Osteoblast (primary cell): ENCODE results near the gene HOXA10. TPM values are rescaled to one million over a fixed set of nuclear protein-coding genes. Genes with fewer than 3 reads are reported as not detected.

Experiments
- DNase-seq: peaks from one replicate; pipeline ENCODE4 v3.0.0; 2011; ENCODE audit warnings: low spot score, mixed read lengths; ENCODE audit not compliant: insufficient read length; ENCODE audit errors: missing footprints
- H2AFZ ChIP-seq: 2 replicates; pipeline ENCODE4 v1.6.0; 2011; ENCODE audit warnings: mild to moderate bottlenecking, low read length
- H3K27ac ChIP-seq: 2 replicates; pipeline ENCODE4 v1.5.1; 2011; ENCODE audit warnings: mild to moderate bottlenecking, low read depth, low read length, moderate library complexity
- H3K27me3 ChIP-seq: 2 replicates; pipeline ENCODE4 v1.6.0; 2012; ENCODE audit warnings: mild to moderate bottlenecking, control low read depth, inconsistent platforms, low read length, moderate library complexity; ENCODE audit not compliant: insufficient read depth
- H3K36me3 ChIP-seq: 2 replicates; pipeline ENCODE4 v1.5.1; 2011; ENCODE audit warnings: mild to moderate bottlenecking, low read length, control low read depth, moderate library complexity; ENCODE audit not compliant: insufficient read depth
- H3K4me1 ChIP-seq: 2 replicates; pipeline ENCODE4 v1.5.1; 2011; ENCODE audit warnings: mild to moderate bottlenecking, low read length, control low read depth, moderate library complexity; ENCODE audit not compliant: insufficient read depth
- H3K4me2 ChIP-seq: 2 replicates; pipeline ENCODE4 v1.6.0; 2011; ENCODE audit warnings: mild to moderate bottlenecking, low read length; ENCODE audit not compliant: insufficient read depth
- H3K4me3 ChIP-seq: fragments of 200-600 bp; sonication (generic); 3 replicates; pipeline ENCODE4 v1.5.1; 2012; ENCODE audit warnings: mild to moderate bottlenecking, low read length, inconsistent platforms; ENCODE audit not compliant: insufficient read depth
- H3K79me2 ChIP-seq: 2 replicates; pipeline ENCODE4 v1.6.0; 2012; ENCODE audit warnings: mild to moderate bottlenecking, low read length, control low read depth, inconsistent platforms; ENCODE audit not compliant: insufficient read depth
- H3K9me3 ChIP-seq: 2 replicates; pipeline ENCODE4 v1.5.1; 2011; ENCODE audit warnings: low read depth, low read length, control low read depth
- H4K20me1 ChIP-seq: 2 replicates; pipeline ENCODE4 v1.6.0; 2012; ENCODE audit warnings: mild to moderate bottlenecking, low read length, control low read depth; ENCODE audit not compliant: insufficient read depth
- total RNA-seq: library from RNA; depleted of rRNA; stranded (reverse); fragments of >200 nt; gene quantifications from 2 replicates; pipeline ENCODE4 v1.2.3, GENCODE V29; 2012
- TF ChIP-seq, protein P1 (sequence below): IDR thresholded peaks from 2 replicates; pipeline ENCODE4 v1.5.1; 2011; ENCODE audit warnings: mild to moderate bottlenecking, low read depth, low read length, moderate library complexity; ENCODE audit errors: extremely low read depth

HOXA10 gene
- total RNA-seq, 1 donor: 43.1 TPM

DNA sequence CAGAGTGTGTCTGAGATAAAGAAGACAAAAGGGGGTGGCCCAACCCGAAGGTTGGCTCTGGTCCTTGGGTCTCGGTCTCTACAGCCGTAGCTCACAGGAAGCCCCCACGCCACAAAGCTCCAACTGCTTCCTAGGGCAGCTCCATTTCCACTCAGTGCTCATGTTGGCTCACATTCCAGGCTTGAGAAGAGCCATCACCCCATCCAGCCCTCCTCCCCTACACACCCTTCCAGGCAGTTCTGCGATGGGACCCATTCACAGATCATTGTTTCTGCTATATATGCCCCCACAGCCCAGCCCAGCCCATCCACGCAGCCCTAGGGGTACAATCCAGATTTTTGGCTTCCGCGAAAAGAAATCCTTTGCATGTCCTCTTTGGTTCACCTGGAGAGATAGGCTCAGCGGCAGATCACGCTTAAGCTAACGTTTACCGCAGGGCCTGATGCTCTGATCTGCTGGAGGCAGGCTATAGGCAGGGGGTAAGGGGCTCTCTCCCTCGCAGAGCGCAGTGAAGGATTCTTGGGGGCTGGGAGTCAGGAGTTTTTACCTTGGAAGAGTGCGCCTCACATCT, 17.1 kb upstream of the HOXA10 start:
- Histone ChIP-seq H3K9me3 (no peaks in the 10 kb centered on the region), H3K4me1 (peaks cover 77% of the 10 kb centered on the region), H3K27me3 (no peaks in the 10 kb centered on the region), H3K36me3 (no peaks in the 10 kb centered on the region), H4K20me1 (no peaks in the 10 kb centered on the region), H3K4me2 (peak overlapping the region; percentile 96), H3K79me2 (peaks cover 97% of the 10 kb centered on the region), H2AFZ (no peak overlapping the region), H3K27ac (peak overlapping the region; percentile 85), H3K4me3 (peak overlapping the region; percentile 72)
- DNase-seq: no peak
- TF ChIP-seq, protein P1, sequence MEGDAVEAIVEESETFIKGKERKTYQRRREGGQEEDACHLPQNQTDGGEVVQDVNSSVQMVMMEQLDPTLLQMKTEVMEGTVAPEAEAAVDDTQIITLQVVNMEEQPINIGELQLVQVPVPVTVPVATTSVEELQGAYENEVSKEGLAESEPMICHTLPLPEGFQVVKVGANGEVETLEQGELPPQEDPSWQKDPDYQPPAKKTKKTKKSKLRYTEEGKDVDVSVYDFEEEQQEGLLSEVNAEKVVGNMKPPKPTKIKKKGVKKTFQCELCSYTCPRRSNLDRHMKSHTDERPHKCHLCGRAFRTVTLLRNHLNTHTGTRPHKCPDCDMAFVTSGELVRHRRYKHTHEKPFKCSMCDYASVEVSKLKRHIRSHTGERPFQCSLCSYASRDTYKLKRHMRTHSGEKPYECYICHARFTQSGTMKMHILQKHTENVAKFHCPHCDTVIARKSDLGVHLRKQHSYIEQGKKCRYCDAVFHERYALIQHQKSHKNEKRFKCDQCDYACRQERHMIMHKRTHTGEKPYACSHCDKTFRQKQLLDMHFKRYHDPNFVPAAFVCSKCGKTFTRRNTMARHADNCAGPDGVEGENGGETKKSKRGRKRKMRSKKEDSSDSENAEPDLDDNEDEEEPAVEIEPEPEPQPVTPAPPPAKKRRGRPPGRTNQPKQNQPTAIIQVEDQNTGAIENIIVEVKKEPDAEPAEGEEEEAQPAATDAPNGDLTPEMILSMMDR: no peak

DNA sequence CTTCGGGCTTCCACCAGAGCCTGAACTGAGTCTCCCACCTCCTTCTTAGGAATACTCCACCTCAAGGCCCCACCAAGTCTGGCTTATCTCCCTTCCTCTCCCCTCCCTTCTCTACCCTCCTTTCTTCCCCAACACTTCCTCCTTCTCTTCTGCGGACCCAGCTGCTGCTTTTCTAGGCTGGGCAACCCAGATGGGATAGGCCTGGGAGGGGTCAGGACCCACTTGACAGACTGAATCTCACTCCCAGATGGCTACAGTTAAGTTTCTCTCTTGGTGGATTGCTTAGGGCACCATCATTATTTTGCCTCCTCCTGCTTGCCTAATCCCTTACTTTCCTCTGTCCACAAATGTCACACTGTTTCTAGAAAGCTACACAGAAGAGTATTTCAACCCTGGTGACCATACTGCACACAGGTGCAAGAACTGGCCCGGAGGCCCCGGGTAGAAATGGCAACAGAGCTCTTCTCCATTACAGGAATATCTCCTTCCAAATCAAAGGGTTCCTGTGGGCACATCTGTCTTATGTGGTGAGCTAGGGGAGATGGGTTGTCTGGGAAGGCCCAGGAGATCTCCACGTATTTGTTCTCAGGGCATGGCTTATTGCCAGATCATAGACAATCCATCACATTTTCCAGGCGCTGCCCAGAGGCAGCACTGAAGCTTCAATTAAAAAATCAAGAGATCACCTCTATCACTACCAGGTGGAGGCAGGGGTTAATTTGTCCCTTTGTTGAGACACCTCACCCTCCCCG, 16.1 kb upstream of the HOXA10 start:
- peaks cover 72% of the 10 kb centered on the region for H3K4me1 ChIP-seq
- no peaks in the 10 kb centered on the region for H3K9me3 ChIP-seq
- peaks cover 98% of the 10 kb centered on the region for H3K79me2 ChIP-seq
- H2AFZ ChIP-seq: no peak overlapping the region
- DNase-seq: no peak
- peak overlapping the region; percentile 96 for H3K4me2 ChIP-seq
- TF ChIP-seq, protein P1: no peak
- no peaks in the 10 kb centered on the region for H3K36me3 ChIP-seq
- peak overlapping the region; percentile 95 for H3K27ac ChIP-seq
- H3K4me3 ChIP-seq: peak overlapping the region; percentile 92
- no peaks in the 10 kb centered on the region for H3K27me3 ChIP-seq
- H4K20me1 ChIP-seq: no peaks in the 10 kb centered on the region

DNA sequence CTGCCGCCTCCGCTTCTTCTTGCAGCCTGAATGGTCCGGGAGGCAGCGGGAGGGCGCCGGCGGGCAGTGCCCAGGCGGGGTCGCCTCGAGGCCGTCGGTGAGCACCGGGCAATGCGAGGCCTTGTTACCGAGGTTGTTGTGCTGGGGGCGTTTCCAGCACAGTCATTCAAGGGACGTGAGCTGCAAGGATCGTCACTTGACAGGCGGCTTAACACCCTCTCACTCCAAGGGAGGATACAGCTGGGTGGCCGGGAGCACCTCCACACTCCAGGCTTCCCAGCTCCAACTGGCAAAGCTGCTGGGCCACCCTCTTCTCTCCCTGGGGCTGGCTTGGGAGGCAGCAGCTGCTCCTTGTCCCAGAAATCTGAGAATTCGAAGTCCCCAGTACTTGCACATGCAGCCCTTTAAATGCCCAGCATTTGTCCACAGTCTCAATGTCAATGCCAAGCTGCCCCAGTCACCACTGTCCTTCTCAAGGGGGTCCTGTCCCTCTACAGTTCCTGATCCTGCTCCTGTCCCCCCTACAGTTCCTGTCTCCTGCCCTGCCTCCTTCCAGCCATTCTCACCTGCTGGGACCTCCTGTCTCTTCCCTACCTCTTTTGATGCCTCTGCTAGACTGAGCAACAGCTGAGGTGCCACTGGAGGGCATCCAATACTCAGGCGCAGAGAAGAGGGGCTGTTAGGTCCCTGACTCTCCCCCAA, 15.3 kb upstream of the HOXA10 start:
- H3K36me3 ChIP-seq: no peaks in the 10 kb centered on the region
- H3K9me3 ChIP-seq: no peaks in the 10 kb centered on the region
- TF ChIP-seq, protein P1: no peak
- peaks cover 65% of the 10 kb centered on the region for H3K4me1 ChIP-seq
- peaks cover 96% of the 10 kb centered on the region for H3K79me2 ChIP-seq
- H4K20me1 ChIP-seq: no peaks in the 10 kb centered on the region
- H3K4me2 ChIP-seq: peak overlapping the region; percentile 96
- H2AFZ ChIP-seq: no peak overlapping the region
- H3K27me3 ChIP-seq: no peaks in the 10 kb centered on the region
- peak overlapping the region; percentile 95 for H3K27ac ChIP-seq
- H3K4me3 ChIP-seq: peak overlapping the region; percentile 92
- no peak for DNase-seq
